Naive B cell (primary cell): ENCODE measurements around the gene MYBPC1. TPM values are rescaled to one million over a fixed set of nuclear protein-coding genes. Genes with fewer than 3 reads are reported as not detected.
"Not testable (repeated sequence)": the region's sequence is repeated elsewhere in the genome, so short reads cannot be mapped to it uniquely, and the experiment has no call there.

Experiments
- ATAC-seq, 2 donors: fragments of 150-1000 bp; cut with Tn5 transposase; 2 replicates each; pipeline ENCODE4 v1.10.0; 2021; ENCODE audit warnings: low read depth in 2 of 2, mild to moderate bottlenecking in 2 of 2, moderate library complexity in 2 of 2
- DNase-seq: peaks from one replicate; pipeline ENCODE4 v3.0.0; 2022
- H3K27ac Mint-ChIP-seq, 6 donors: one replicate each; pipeline ENCODE4 v1.8.0; 2020 to 2022; ENCODE audit warnings: mild to moderate bottlenecking in 6 of 6, mixed read lengths in 6 of 6, moderate library complexity in 5 of 6, inconsistent platforms in 2 of 6
- H3K27me3 Mint-ChIP-seq, 3 donors: one replicate each; pipeline ENCODE4 v1.8.0; 2021 to 2022; ENCODE audit warnings: mixed read lengths in 3 of 3, mild to moderate bottlenecking in 1 of 3
- H3K36me3 Mint-ChIP-seq, 2 donors: one replicate each; pipeline ENCODE4 v1.8.0; 2020 to 2022; ENCODE audit warnings: mixed read lengths in 2 of 2, inconsistent platforms in 1 of 2, mild to moderate bottlenecking in 1 of 2
- H3K4me1 Mint-ChIP-seq, 3 donors: one replicate each; pipeline ENCODE4 v1.8.0; 2020 to 2022; ENCODE audit warnings: mixed read lengths in 3 of 3, inconsistent platforms in 1 of 3, mild to moderate bottlenecking in 1 of 3, moderate library complexity in 1 of 3
- H3K4me3 Mint-ChIP-seq, 8 donors: one replicate each; pipeline ENCODE4 v1.8.0; 2020 to 2022; ENCODE audit warnings: mild to moderate bottlenecking in 8 of 8, mixed read lengths in 8 of 8, moderate library complexity in 8 of 8, inconsistent platforms in 2 of 8
- H3K9me3 Mint-ChIP-seq, 7 donors: one replicate each; pipeline ENCODE4 v1.8.0; 2020 to 2022; ENCODE audit warnings: mixed read lengths in 7 of 7, mild to moderate bottlenecking in 5 of 7, inconsistent platforms in 2 of 7, moderate library complexity in 1 of 7
- polyA plus RNA-seq, 6 donors: library from polyadenylated mRNA; unstranded; fragments of 300-500 nt; fragmentation: Illumina TruSeq; gene quantifications; one replicate each; pipeline ENCODE4 v1.2.3, GENCODE V29; 2021; ENCODE audit warnings: low read depth in 6 of 6

The MYBPC1 gene
- polyA plus RNA-seq, 6 donors from 2014 or later: not detected

DNA sequence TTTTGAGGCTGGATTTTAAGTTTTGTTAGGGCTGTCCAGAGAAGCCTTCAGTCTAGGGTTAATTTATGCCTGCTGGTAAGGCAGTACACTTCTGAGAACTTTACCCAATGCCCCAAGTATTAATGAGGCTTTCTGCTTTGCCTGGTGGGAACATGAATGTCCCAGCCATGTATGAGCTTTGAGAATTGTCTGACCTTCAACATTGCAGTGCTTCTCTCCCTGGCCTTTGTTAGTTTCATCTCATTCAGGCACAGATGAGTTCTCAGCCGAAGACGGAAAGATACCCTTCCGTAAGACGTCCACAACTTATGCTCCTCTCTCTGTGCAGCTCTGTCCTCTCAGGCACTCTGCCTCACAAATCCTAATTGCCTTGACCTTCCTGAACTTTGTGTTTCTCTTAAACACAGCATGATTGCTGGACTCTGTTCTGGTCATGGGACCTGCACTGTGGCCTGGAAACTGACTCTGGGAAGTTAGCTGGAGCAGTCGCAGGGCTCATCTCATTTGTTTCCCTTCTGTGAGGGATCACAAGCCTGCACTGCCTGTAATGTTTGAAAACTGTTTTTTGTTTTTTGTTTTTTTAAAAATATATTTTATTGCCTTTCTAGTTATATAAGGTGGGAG lies 118.4 kb downstream of the MYBPC1 start:
- Mint-ChIP-seq H3K27me3 (no peaks in the 10 kb centered on the region), H3K36me3 (peaks cover 0 to 8% of the 10 kb centered on the region in 2 donors), H3K9me3 (no peaks in the 10 kb centered on the region), H3K27ac (peak overlapping the region in 1 of 6 donors; percentile 70), H3K4me3 (no peak overlapping the region), H3K4me1 (peaks cover 43 to 52% (median 47%) of the 10 kb centered on the region in 3 donors)
- no peak for DNase-seq
- ATAC-seq: no peak

DNA sequence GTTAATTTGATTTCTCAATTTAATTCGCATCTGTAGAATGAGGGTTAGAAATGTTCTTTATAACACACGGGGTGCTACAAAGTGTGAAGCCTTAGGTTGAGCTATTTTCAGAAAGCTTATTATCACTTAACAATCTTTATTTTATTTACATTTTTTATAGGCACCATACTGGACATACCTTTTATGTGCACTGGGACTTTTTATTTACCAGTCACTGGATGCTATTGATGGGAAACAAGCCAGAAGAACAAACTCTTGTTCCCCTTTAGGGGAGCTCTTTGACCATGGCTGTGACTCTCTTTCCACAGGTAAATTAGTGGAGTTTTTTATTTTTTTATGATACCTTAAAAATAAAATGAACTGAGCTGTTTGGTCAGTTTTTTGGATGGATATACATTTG lies 119.2 kb downstream of the MYBPC1 start:
- no peaks in the 10 kb centered on the region for H3K9me3 Mint-ChIP-seq
- peaks cover 0 to 9% of the 10 kb centered on the region in 2 donors for H3K36me3 Mint-ChIP-seq
- no peak overlapping the region for H3K27ac Mint-ChIP-seq
- peaks cover 43 to 50% (median 47%) of the 10 kb centered on the region in 3 donors for H3K4me1 Mint-ChIP-seq
- DNase-seq (no peak), ATAC-seq (no peak)
- H3K27me3 Mint-ChIP-seq: no peaks in the 10 kb centered on the region
- no peak overlapping the region for H3K4me3 Mint-ChIP-seq

DNA sequence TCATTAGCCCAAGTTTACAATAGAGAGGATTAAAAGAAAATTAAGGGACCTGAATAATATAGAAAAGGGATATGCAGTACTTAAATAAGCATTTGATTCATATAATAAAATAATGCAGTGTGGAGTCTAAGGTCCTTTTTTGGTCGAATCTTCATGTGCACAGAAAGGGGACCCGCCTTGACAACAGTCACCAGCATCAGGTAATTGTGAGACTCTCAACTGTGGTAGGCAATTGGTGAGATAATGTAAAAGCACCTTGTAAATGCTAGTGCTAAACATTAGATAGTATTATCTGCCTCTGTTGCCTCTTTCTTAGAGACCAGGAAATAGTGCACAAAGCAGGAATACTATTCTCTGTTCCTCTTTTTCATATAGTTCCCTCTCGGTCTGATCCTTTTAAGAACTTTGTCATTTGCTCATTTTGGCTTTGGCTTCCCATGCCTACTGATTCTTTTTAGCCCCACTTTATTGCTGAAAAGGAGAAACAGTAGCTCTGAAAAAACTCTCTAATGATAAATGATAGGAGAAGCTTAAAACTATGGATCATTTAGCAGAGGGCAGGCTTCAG lies 120.2 kb downstream of the MYBPC1 start:
- DNase-seq: no peak
- H3K27me3 Mint-ChIP-seq: no peaks in the 10 kb centered on the region
- H3K4me3 Mint-ChIP-seq: no peak overlapping the region
- H3K9me3 Mint-ChIP-seq: no peaks in the 10 kb centered on the region
- ATAC-seq: peak; percentile 40 to 45
- peaks cover 0 to 10% of the 10 kb centered on the region in 2 donors for H3K36me3 Mint-ChIP-seq
- peak overlapping the region in 2 of 6 donors; percentile 2 to 33 for H3K27ac Mint-ChIP-seq
- H3K4me1 Mint-ChIP-seq: peaks cover 37 to 40% (median 40%) of the 10 kb centered on the region in 3 donors

DNA sequence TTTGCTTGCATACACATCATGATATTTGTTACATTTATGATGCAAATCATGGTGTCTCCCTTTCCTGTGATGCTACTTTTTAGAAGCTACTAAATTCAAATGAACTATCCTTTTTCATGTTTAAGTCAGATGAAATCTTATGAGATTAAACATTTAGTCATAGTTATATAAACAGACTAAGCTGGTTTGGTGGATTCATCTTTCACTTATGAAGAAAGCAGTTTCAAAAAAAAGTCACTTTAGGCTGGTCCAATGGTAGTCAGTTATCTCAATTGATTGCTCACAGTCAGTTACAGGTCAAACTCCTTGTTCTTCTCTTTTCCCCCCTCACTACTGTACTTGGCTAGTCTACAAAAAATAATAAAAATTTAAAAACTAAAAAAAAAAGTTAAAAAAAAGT lies 124.8 kb downstream of the MYBPC1 start:
- ATAC-seq (no peak), DNase-seq (no peak)
- Mint-ChIP-seq H3K4me1 (peaks cover 6 to 19% (median 13%) of the 10 kb centered on the region in 3 donors), H3K4me3 (no peak overlapping the region), H3K27ac (no peak overlapping the region), H3K9me3 (no peaks in the 10 kb centered on the region), H3K36me3 (peaks cover 7 to 20% of the 10 kb centered on the region in 2 donors), H3K27me3 (no peaks in the 10 kb centered on the region)

DNA sequence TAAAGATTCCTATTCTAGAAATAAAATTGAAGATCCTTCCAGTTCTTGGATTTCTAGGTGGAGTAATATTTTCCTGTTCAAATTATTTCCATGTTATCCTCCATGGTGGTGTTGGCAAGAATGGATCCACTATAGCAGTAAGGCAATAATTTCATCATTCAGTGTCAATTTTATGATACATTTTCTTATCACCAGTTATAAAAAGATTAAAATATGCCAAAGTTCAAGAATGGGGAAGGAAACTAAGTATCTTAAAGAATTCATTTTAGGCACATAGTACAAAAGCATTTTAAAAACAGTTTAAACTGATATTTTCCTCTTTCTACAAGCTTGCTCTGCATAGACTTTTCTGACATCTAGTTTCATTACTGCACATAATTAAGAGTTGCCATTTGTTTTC lies 125.3 kb downstream of the MYBPC1 start:
- ATAC-seq (no peak), DNase-seq (no peak)
- Mint-ChIP-seq H3K4me1 (peaks cover under 1 to 14% (median 10%) of the 10 kb centered on the region in 3 donors), H3K9me3 (no peaks in the 10 kb centered on the region), H3K36me3 (peaks cover 7 to 20% of the 10 kb centered on the region in 2 donors), H3K27me3 (no peaks in the 10 kb centered on the region), H3K27ac (peak overlapping the region in 1 of 6 donors; percentile 42), H3K4me3 (no peak overlapping the region)

DNA sequence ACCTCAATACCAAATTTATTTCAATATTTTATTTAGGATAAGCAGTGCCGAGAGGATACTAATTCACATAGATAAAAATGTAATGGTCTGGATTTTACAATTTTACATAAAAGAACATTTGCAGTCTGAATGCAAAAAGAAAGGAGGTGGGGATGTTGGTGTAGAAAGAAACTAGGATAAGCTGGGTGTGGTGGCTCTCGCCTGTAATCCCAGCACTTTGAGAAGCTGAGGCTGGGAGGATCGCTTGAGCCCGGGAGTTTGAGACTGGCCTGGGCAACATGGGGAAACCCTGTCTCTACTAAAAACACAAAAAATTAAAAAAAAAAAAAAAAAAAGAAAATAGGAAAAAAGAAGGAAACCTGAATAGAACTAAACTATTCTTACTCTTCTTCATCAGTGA lies 127.6 kb downstream of the MYBPC1 start:
- peaks cover 0 to 6% (median 0%) of the 10 kb centered on the region in 3 donors for H3K4me1 Mint-ChIP-seq
- no peak overlapping the region for H3K4me3 Mint-ChIP-seq
- no peaks in the 10 kb centered on the region for H3K9me3 Mint-ChIP-seq
- ATAC-seq: no peak
- no peak for DNase-seq
- H3K36me3 Mint-ChIP-seq: peaks cover 14 to 26% of the 10 kb centered on the region in 2 donors
- H3K27ac Mint-ChIP-seq: peak overlapping the region in 1 of 6 donors; percentile 51
- H3K27me3 Mint-ChIP-seq: no peaks in the 10 kb centered on the region

DNA sequence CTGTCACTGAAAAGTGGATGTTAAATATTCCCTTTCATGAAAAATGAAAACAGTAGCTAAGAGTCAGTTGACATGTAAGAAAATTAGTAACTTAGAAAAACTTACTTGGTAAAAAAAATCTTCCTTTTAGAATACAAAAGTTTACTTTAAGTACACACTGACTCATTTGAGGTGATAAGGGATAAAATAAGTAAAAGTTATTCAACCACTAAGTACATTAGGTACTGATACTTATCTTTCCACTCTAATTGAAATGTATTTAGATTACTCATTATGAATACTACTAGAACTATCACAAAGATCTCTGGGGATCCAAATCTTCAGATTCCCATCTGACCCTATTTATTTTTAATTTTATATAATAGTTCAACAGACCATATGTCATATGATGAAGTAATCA lies 132.3 kb downstream of the MYBPC1 start:
- Mint-ChIP-seq H3K9me3 (peaks cover 0 to 2% (median 0%) of the 10 kb centered on the region in 7 donors), H3K36me3 (peaks cover 19 to 32% of the 10 kb centered on the region in 2 donors), H3K4me3 (no peak overlapping the region), H3K27ac (no peak overlapping the region), H3K4me1 (peaks cover 4 to 7% (median 4%) of the 10 kb centered on the region in 3 donors), H3K27me3 (no peaks in the 10 kb centered on the region)
- ATAC-seq: no peak
- DNase-seq: no peak

DNA sequence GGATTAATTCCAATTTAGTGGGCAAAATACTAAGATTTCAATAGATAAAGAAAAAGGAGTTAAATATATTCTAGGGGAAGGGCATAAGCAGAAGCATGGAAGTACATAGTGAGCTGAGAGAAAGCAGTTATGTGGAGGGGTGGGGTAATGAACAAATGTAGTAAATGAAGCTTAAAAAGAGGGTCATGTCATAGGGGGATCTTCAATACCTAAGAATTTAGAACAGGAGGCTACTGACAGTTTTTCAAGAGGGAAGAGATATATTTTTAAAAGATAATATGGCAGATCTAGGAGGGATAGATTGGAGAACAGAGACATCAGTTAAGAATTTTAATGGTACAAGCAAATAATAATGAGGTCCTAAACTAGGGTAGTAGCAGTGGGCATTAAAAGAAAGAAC lies 135.1 kb downstream of the MYBPC1 start:
- Mint-ChIP-seq H3K27ac (peak overlapping the region in 5 of 6 donors; percentile 4 to 86 (median 77)), H3K4me3 (no peak overlapping the region)

DNA sequence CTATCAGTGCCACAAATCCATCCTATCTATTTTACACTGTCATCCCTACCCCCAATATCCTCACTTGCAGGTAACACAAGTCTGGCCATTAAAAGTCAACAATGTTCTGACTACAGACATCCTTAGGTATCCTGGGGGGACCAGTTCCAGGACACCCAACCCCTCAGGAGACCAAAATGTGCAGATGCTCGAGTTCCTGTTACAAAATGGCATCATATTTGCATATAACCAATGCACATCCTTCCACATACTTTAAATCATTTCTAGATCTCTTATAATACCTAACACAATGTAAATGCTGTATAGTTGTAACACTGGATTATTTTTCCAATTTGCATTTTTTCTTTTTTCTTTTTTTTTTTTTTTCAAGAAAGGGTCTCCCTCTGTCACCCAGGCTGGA lies 137.5 kb downstream of the MYBPC1 start:
- DNase-seq (no peak), ATAC-seq (peak; percentile 65 to 68)
- Mint-ChIP-seq H3K27me3 (no peaks in the 10 kb centered on the region), H3K9me3 (peaks cover 0 to 5% (median 0%) of the 10 kb centered on the region in 7 donors), H3K27ac (peak overlapping the region; percentile 74 to 96 (median 87)), H3K36me3 (peaks cover 20 to 30% of the 10 kb centered on the region in 2 donors), H3K4me3 (peak overlapping the region in 3 of 8 donors; percentile 34 to 80 (median 42)), H3K4me1 (peaks cover 11 to 17% (median 15%) of the 10 kb centered on the region in 3 donors)

More for the DNA sequence above, 135.1 kb downstream of the MYBPC1 start:
- Mint-ChIP-seq H3K4me1 (peaks cover 10 to 17% (median 15%) of the 10 kb centered on the region in 3 donors), H3K9me3 (peaks cover 0 to 5% (median 0%) of the 10 kb centered on the region in 7 donors), H3K27me3 (no peaks in the 10 kb centered on the region), H3K36me3 (peaks cover 24 to 38% of the 10 kb centered on the region in 2 donors)
- DNase-seq (no peak), ATAC-seq (no peak)

DNA sequence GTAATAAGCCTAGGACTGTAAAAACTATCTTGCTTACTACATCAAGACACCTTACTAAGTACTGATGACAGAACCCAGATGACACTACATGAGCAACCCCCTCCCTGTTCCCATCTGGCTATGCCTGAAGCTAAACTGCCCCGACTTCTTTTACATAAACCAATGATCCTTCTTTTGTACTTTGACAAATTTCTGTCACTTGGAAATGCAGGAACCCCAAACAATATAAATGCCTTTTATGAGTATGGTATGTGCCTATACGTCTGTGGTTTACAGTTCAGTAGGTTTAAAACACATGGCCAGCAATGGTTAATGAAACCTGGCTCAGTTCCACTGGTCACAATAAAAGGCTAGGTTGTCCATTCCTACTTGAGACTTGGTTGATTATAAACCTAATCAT lies 138.4 kb downstream of the MYBPC1 start:
- peaks cover 0 to 5% (median 0%) of the 10 kb centered on the region in 7 donors for H3K9me3 Mint-ChIP-seq
- H3K27ac Mint-ChIP-seq: peak overlapping the region in 4 of 6 donors; percentile 33 to 92 (median 86)
- H3K36me3 Mint-ChIP-seq: peaks cover 25 to 36% of the 10 kb centered on the region in 2 donors
- H3K27me3 Mint-ChIP-seq: no peaks in the 10 kb centered on the region
- peaks cover 13 to 17% (median 15%) of the 10 kb centered on the region in 3 donors for H3K4me1 Mint-ChIP-seq
- no peak for ATAC-seq
- DNase-seq: no peak
- H3K4me3 Mint-ChIP-seq: peak overlapping the region in 1 of 8 donors; percentile 17

DNA sequence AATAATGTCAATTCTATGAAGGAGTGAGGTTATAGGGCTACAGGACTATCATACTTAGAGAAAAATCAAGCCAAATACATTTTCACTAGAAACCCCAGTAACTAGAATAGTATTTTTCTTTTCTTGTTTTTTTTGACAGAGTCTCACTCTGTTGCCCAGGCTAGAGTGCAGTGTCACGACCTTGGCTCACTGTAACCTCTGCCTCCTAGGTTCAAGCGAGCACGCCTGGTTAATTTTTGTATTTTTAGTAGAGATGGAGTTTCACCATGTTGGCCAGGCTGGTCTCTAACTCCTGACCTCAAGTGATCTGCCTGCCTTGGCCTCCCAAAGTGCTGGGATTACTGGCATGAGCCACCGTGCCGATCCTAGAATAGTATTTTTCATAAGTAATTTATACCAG lies 139.7 kb downstream of the MYBPC1 start:
- Mint-ChIP-seq H3K4me1 (peaks cover 13 to 17% (median 15%) of the 10 kb centered on the region in 3 donors), H3K36me3 (peaks cover 25 to 28% of the 10 kb centered on the region in 2 donors), H3K27ac (peak overlapping the region in 3 of 6 donors; percentile 20 to 36 (median 29))
- not testable (repeated sequence) for DNase-seq, H3K27me3 Mint-ChIP-seq, ATAC-seq, H3K4me3 Mint-ChIP-seq, H3K9me3 Mint-ChIP-seq
